Stimulated activated naive CD4-positive, alpha-beta T cell treated with Interleukin-2 at 50 U/mL for 16 hours (primary cell): ENCODE measurements around the gene UQCRQ.
"Not testable (repeated sequence)": the region's sequence is repeated elsewhere in the genome, so short reads cannot be mapped to it uniquely, and the experiment has no call there.

ENCODE experiments used
- DNase-seq: peaks from one replicate; lab custom pipeline; 2025; lab: John Stamatoyannopoulos, UW

Gene UQCRQ

DNA sequence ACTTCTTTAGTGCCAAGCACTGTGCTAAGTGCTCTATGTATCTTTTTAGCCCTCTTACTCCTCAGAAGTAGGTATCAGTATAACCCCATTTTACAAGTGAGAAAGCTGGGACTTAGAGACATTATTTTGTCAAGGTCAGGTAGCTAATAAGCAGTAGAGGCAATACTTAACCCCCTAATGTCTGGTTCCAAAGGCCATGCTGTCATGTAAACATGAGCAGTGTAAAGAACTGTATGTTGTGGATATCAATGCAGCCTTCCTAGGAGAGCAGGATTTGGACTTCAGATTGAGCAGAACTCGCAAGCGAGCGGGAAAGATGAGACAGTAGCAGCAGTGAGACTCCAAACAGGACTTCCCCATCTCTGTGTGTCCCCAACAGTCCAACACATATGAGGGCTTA, 32.4 kb upstream of the UQCRQ start:
- no peak for DNase-seq

- no peak for DNase-seq
These were observed 29.6 kb upstream of the UQCRQ start for GRCh38 chr5:132836852-132837251.

DNA sequence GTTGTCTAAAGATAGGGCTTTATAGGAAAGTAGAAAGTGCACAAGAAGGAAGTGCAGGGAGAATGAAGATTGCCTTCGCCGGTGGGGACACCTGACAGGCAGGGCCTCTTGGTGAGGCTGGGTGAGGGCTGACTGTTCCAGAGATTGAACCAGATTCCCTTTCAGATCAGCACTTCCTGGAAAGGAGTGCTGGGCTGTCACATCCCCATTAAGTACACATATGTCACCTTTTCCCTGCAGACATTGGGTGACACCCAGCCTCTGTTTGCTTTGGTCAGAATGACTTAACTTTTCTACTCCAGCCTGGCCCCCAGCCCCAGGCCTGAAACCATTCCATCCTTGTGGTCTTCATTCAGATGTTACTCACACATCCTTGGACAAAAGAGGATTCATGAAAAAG, 28.6 kb upstream of the UQCRQ start:
- no peak for DNase-seq

- no peak for DNase-seq
These were observed 27.7 kb upstream of the UQCRQ start for GRCh38 chr5:132838516-132839282.

GRCh38 chr5:132839426-132840301, 26.8 kb upstream of the UQCRQ start:
- DNase-seq = no peak

DNA sequence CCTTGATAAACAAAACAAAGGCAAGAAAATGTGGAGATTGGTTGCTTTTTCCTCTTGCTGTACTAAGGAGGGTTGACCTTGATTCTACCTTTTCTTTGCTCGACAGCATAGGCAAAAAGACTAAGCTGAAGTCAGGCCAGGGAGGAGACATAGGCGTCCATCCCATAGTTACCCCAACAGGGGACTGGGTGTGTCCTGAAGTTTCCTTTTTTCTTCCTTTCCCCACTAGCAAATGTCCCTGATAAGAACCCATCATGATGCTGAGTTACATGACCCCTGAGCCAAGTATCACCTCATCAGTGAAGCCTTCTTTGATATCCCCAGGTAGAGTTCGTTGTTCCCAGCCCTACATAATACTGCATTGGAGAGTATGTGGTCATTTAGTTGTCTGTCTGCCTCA, 26.1 kb upstream of the UQCRQ start:
- DNase-seq = no peak

GRCh38 chr5:132840896-132841295, 25.5 kb upstream of the UQCRQ start:
- DNase-seq = no peak

DNA sequence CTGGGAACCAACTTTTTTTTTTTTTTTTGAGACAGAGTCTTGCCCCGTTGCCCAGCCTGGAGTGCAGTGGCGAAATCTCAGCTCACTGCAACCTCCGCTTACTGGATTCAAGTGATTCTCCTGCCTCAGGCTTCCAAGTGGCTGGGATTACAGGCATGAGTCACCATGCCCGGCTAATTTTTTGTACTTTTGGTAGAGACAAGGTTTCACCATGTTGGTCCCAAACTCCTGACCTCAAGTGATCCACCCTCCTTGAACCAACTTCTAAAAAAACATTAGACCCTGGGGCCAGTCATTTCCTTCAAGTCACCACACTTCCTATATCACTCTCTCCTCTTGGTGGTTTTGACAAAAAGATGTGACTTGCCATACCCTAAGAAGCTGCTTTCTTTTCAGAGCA, 25.1 kb upstream of the UQCRQ start:
- no peak for DNase-seq

GRCh38 chr5:132848270-132848669, 18.2 kb upstream of the UQCRQ start:
- no peak for DNase-seq

DNA sequence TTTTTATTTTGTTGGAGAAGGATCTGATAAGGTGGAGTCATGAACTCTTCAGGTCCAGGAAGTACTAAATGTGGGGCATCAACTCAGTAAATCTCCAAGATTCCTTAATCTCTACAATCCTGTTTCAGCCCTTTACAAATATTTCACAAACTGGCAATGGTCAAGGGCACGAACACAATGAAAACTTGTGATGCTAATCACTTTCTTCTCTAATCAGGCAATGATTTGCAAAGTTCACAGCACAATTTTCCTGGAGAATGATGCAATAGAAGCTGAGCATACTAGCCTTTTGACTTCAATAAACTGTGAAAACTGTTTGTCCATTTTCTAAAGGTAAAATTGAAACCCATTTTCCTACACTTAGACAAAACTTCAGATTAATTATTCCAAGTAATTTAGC, 17.1 kb upstream of the UQCRQ start:
- no peak for DNase-seq

- DNase-seq = no peak
These were observed 16.4 kb upstream of the UQCRQ start for GRCh38 chr5:132850066-132850465.

DNA sequence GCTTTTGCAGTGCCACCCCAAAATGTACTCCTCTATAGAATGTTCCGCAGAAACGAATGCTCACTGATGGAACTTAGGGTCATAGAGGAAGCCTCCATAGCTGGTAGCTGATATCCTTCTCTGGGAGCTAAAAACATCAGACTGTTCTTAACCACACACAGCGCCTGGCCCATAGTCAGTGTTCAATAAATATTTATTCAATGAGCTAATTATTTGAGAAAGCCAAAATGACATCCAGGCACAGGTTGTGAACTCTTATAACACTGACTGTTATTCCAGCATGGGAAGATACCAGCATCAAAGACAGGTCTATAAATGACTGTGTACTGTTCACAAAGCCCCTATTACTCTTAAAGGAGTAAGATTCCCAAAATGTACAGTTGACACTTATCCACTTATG, 13.1 kb upstream of the UQCRQ start:
- DNase-seq = no peak

GRCh38 chr5:132853790-132854189, 12.7 kb upstream of the UQCRQ start:
- DNase-seq = no peak

DNA sequence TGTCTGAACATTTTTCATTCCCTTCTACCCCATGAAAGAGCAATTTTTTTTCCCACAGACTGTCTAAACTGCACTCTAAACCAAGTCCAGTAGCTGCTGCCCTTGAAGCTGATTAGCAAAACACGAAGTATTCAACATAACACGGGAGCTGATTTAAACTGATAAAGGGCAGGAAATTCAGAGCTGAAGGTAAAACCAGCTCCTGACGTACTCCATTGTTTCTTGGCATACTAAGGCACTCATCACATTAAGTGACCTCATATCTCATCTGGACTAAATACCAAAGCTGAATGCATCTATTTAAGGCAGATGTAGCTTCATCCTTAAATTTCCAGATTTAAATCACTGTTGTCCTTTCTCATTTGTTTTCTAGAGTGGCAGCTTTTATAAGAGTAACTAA, 12.1 kb upstream of the UQCRQ start:
- DNase-seq = no peak

- DNase-seq = not testable (repeated sequence)
These were observed 11.4 kb upstream of the UQCRQ start for GRCh38 chr5:132854992-132855391.

- DNase-seq = no peak
These were observed 10.4 kb upstream of the UQCRQ start for GRCh38 chr5:132856011-132856410.

- no peak for DNase-seq
These were observed 6.5 kb upstream of the UQCRQ start for GRCh38 chr5:132859889-132860437.

- no peak for DNase-seq
These were observed 5.7 kb upstream of the UQCRQ start for GRCh38 chr5:132860742-132861141.

DNA sequence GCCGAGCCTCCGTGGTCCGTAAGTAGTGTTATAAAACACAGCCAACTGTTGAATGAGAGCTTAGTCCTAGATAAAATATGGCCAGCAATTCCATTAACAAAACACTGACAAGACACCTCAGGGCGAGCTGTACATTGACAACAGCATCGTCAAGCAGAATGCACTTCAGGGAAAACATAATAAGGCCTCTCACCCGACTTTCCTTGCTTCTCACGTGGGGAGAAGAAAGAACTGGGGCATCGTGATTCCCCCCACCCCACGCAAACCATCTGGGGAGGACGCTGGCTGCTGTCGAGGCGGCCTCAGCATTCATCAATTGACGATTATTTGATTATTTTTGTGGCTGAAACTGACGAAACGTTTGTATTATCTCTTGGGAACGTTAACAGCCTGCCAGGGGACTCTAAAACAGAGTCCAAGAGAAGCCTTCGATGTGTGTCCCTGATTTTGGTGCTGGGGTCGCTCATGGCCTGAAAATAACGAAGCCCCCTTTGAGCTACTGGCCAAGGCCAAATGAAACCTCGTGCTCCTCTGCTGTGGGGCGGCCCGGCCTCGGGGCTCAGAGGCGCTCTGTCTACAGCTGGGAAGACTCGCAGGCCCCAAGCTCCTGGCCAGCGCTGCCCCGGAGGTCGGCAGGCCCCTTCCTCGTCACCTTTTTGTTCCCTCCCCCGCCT, 637 bp upstream of the UQCRQ start:
- DNase-seq = no peak

DNA sequence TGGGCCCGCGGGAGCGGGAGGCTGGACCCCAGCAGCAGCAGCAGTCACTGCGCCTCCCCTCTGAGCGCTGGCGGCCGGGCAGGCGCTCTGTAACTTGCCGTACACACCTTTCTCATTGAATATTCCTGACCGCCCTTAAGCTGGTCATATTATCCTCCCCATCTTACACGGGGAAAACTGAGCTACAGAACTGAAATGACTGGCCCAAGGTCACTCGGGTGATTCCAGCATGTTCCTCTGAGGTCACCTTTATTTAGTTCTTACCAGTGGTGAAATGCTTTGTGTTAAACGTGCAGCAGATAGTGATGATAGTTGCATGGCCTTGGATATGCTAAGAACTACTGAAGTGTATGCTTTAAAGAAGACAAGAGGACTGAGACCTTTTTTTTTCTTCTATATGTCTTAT, 607 bp downstream of the UQCRQ start:
- DNase-seq = no peak

GRCh38 chr5:132868754-132869153, 2.3 kb downstream of the UQCRQ start:
- no peak for DNase-seq

- DNase-seq = no peak
These were observed 4.4 kb downstream of the UQCRQ start for GRCh38 chr5:132870801-132871200.
